Measurements from ENCODE around the gene B4GALT5.

DNA sequence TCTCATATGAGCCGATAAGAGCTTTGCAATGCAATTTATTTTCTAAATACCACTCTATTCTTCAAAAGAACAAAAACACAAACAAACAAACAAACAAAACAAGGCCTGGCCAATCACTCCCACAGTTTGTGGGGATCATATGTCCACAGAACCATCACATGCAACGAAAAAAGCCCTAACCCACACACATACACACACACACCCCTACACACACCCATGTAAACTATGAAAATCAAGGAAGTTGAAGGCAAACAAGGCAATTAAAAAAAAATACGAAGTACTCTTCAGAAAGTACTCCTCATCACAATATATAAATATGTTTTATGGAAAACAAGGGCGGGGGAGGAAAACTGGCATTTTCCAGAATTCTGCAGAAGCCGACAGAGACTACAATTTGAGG, 79.6 kb downstream of the B4GALT5 start:
- TF ChIP-seq, protein P1, sequence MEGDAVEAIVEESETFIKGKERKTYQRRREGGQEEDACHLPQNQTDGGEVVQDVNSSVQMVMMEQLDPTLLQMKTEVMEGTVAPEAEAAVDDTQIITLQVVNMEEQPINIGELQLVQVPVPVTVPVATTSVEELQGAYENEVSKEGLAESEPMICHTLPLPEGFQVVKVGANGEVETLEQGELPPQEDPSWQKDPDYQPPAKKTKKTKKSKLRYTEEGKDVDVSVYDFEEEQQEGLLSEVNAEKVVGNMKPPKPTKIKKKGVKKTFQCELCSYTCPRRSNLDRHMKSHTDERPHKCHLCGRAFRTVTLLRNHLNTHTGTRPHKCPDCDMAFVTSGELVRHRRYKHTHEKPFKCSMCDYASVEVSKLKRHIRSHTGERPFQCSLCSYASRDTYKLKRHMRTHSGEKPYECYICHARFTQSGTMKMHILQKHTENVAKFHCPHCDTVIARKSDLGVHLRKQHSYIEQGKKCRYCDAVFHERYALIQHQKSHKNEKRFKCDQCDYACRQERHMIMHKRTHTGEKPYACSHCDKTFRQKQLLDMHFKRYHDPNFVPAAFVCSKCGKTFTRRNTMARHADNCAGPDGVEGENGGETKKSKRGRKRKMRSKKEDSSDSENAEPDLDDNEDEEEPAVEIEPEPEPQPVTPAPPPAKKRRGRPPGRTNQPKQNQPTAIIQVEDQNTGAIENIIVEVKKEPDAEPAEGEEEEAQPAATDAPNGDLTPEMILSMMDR (IDR thresholded peaks at IDR 0.05), result no peak
- no peak for TF ChIP-seq POLR2A (IDR thresholded peaks at IDR 0.05)
